Measurements from ENCODE around the gene IL12A.

Gene IL12A

GRCh38 chr3:159991591-159991990, 3.0 kb downstream of the IL12A start:
- DNase-seq, result no peak

GRCh38 chr3:159992589-159992988, 4.0 kb downstream of the IL12A start:
- no peak for DNase-seq

- DNase-seq, result no peak
Measured at GRCh38 chr3:159994182-159994581, 5.5 kb downstream of the IL12A start.

GRCh38 chr3:159995091-159995490, 6.5 kb downstream of the IL12A start:
- DNase-seq, result no peak

- DNase-seq, result no peak
Measured at GRCh38 chr3:159996018-159996417, 7.4 kb downstream of the IL12A start.

- DNase-seq, result no peak
Measured at GRCh38 chr3:159996959-159997358, 8.3 kb downstream of the IL12A start.

- no peak for DNase-seq
Measured at GRCh38 chr3:160001148-160001760, 12.6 kb downstream of the IL12A start.

GRCh38 chr3:160001850-160002623, 13.4 kb downstream of the IL12A start:
- DNase-seq, result no peak

GRCh38 chr3:160003520-160004128, 15.0 kb downstream of the IL12A start:
- DNase-seq, result peak; percentile 66

GRCh38 chr3:160005004-160005403, 16.4 kb downstream of the IL12A start:
- no peak for DNase-seq

- DNase-seq, result no peak
Measured at GRCh38 chr3:160006282-160007163, 17.9 kb downstream of the IL12A start.

GRCh38 chr3:160008961-160009360, 20.3 kb downstream of the IL12A start:
- DNase-seq, result no peak

- DNase-seq, result no peak
Measured at GRCh38 chr3:160009525-160009924, 20.9 kb downstream of the IL12A start.

- DNase-seq, result no peak
Measured at GRCh38 chr3:160010578-160010977, 21.9 kb downstream of the IL12A start.

GRCh38 chr3:160012108-160012507, 23.5 kb downstream of the IL12A start:
- no peak for DNase-seq

GRCh38 chr3:160016972-160017371, 28.3 kb downstream of the IL12A start:
- no peak for DNase-seq

- DNase-seq, result no peak
Measured at GRCh38 chr3:160018959-160019358, 30.3 kb downstream of the IL12A start.

- DNase-seq, result no peak
Measured at GRCh38 chr3:160020057-160020711, 31.5 kb downstream of the IL12A start.

GRCh38 chr3:160022068-160022467, 33.4 kb downstream of the IL12A start:
- no peak for DNase-seq

- DNase-seq, result no peak
Measured at GRCh38 chr3:160023476-160023875, 34.8 kb downstream of the IL12A start.

- no peak for DNase-seq
Measured at GRCh38 chr3:160027541-160028195, 39.0 kb downstream of the IL12A start.

- DNase-seq, result no peak
Measured at GRCh38 chr3:160035757-160036156, 47.1 kb downstream of the IL12A start.
